ENCODE results near the gene NCAPD2. TPM values are rescaled to one million over a fixed set of nuclear protein-coding genes. Genes with fewer than 3 reads are reported as not detected.

NCAPD2 gene
- total RNA-seq, 1 experiment from 2014 or later, result 266 TPM

DNA sequence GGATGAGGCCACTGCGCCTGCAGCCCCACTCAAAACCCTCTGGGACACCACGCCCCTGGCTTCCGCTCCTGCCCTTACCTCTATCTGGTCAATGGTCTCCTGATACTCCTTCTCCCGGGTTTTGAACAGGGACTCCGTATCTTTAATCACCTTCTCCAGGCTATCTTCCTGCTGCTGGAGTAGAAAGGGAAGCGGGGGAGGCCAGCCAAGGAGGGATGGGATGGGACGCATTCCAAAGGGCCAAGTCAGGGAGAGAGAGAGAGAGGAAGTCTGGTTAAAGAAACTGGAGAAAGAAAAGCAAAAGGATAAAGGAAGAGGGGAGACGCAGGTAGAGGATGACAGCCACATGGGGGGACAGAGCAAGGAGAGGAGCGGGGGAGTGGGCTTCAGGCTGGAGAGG lies 54.1 kb downstream of the NCAPD2 start:
- TF ChIP-seq EZH2 (IDR thresholded peaks at IDR 0.05; ENCODE audit: low read depth), result no peak
- TF ChIP-seq, protein P1, sequence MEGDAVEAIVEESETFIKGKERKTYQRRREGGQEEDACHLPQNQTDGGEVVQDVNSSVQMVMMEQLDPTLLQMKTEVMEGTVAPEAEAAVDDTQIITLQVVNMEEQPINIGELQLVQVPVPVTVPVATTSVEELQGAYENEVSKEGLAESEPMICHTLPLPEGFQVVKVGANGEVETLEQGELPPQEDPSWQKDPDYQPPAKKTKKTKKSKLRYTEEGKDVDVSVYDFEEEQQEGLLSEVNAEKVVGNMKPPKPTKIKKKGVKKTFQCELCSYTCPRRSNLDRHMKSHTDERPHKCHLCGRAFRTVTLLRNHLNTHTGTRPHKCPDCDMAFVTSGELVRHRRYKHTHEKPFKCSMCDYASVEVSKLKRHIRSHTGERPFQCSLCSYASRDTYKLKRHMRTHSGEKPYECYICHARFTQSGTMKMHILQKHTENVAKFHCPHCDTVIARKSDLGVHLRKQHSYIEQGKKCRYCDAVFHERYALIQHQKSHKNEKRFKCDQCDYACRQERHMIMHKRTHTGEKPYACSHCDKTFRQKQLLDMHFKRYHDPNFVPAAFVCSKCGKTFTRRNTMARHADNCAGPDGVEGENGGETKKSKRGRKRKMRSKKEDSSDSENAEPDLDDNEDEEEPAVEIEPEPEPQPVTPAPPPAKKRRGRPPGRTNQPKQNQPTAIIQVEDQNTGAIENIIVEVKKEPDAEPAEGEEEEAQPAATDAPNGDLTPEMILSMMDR (conservative IDR thresholded peaks at IDR 0.05), result no peak
- ChIA-PET CTCF (no interaction called here), POLR2A (ENCODE audit: unreplicated experiment) (interaction anchor here (0.7 to 1.0 kb wide), 2 partner anchors 10 to 12 kb away, joined by 3 to 4 read pairs; no protein-coding TSS in a partner anchor)
- Histone ChIP-seq H3F3A (ENCODE audit: insufficient read depth, low read depth) (peaks cover 2% of the 10 kb centered on the region; the same call in 1 of the 2 replicates), H4K20me1 (ENCODE audit: insufficient read depth) (no peaks in the 10 kb centered on the region), H3K79me2 (ENCODE audit: low read depth) (no peaks in the 10 kb centered on the region), H3K9me2 (ENCODE audit: insufficient read depth) (no peaks in the 10 kb centered on the region), H3K4me1 (replicated peaks; ENCODE audit: insufficient read depth) (no peaks in the 10 kb centered on the region), H2AFZ (no peak overlapping the region), H3K27me3 (ENCODE audit: insufficient read depth, low read depth) (no peaks in the 10 kb centered on the region), H3K36me3 (ENCODE audit: low read depth) (no peaks in the 10 kb centered on the region), H3K4me3 (no peak overlapping the region), H3K4me2 (no peak overlapping the region), H3K9me3 (ENCODE audit: insufficient read depth, low read depth) (no peaks in the 10 kb centered on the region), H3K27ac (no peak overlapping the region)
- no TSS peak for BruUV-seq (replicated peaks)
- peak in 1 of 2 experiments; percentile 63 for DNase-seq
- intact Hi-C loops (cut with micrococcal nuclease; ENCODE audit: unreplicated experiment), result no loop called here

DNA sequence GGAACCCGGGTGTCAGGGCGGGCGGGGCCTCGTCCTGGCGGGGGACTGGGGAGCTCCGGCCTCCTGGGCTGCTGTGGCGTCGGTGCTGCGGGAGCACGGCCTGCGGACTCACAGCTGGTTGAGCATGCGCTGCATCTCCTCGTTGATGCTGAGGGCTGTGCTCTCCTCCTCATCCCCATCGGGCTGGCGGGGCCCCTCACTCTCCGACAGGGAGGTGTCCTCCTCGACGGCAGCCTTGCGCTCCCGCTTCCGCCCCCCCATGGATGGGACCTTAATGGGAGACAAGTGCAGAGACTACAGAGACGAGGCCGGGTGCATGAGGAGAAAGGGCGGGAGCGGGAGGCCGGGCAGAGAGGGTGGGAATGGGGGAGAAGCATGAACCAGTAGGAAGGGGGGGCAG lies 54.7 kb downstream of the NCAPD2 start:
- POLR2A ChIA-PET (ENCODE audit: unreplicated experiment), result interaction anchor here (0.5 to 0.6 kb wide), 2 partner anchors 38 to 246 kb away, joined by 6 to 27 read pairs; no protein-coding TSS in a partner anchor
- H3K27ac ChIP-seq, result no peak overlapping the region
- TF ChIP-seq, protein P1 (conservative IDR thresholded peaks at IDR 0.05), result no peak
- TF ChIP-seq EZH2 (IDR thresholded peaks at IDR 0.05; ENCODE audit: low read depth), result no peak
- CTCF ChIA-PET, result no interaction called here
- H4K20me1 ChIP-seq (ENCODE audit: insufficient read depth), result no peaks in the 10 kb centered on the region
- BruUV-seq (replicated peaks), result no TSS peak
- no peaks in the 10 kb centered on the region for H3K9me2 ChIP-seq (ENCODE audit: insufficient read depth)
- H3K4me2 ChIP-seq, result no peak overlapping the region
- H3K4me3 ChIP-seq, result no peak overlapping the region
- H3K79me2 ChIP-seq (ENCODE audit: low read depth), result no peaks in the 10 kb centered on the region
- H3K27me3 ChIP-seq (ENCODE audit: insufficient read depth, low read depth), result no peaks in the 10 kb centered on the region
- H3F3A ChIP-seq (ENCODE audit: insufficient read depth, low read depth), result peaks cover 8% of the 10 kb centered on the region; the same call in 1 of the 2 replicates
- no peak overlapping the region for H2AFZ ChIP-seq
- no peak for DNase-seq
- H3K9me3 ChIP-seq (ENCODE audit: insufficient read depth, low read depth), result no peaks in the 10 kb centered on the region
- H3K4me1 ChIP-seq (replicated peaks; ENCODE audit: insufficient read depth), result no peaks in the 10 kb centered on the region
- intact Hi-C loops (cut with micrococcal nuclease; ENCODE audit: unreplicated experiment), result no loop called here
- H3K36me3 ChIP-seq (ENCODE audit: low read depth), result no peaks in the 10 kb centered on the region

DNA sequence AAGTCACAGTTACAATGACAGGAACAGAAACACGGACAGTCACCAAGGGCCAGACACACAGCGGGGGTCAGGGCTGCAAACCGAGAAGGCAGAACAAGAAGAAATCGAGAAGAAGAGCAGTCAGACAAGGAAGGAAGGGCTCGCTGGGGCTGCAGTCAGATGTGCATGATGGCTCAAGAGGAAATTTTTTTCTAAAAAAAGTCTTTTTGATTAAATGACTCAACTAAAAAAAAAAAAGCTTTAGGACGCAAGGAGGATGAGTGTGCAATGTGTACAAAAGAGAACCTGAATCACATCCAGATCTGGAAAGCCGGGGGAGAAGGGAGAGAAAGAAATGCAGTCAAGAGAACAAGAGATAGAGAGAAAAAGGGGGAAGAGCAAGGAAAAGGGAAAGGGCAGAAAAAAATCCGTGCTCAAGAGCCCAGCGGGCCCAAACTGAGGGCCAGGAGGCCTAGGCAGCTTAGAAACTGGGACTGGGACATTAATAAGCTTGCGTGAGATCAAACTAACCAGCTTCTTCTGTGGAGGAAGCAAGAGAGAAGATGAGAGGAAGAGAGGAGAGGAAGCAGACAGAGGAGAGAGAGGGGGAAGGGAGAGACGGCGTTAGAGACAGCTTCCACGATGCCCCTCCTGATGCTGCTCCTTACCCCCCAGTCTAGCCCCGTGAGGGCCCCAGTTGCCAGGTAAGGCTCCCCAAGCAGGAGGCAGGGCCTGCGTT lies 55.2 kb downstream of the NCAPD2 start:
- no peak for DNase-seq
- Histone ChIP-seq H3K27ac (no peak overlapping the region), H2AFZ (no peak overlapping the region), H3K9me3 (ENCODE audit: insufficient read depth, low read depth) (no peaks in the 10 kb centered on the region), H3K4me1 (replicated peaks; ENCODE audit: insufficient read depth) (no peaks in the 10 kb centered on the region), H3K27me3 (ENCODE audit: insufficient read depth, low read depth) (no peaks in the 10 kb centered on the region), H3K36me3 (ENCODE audit: low read depth) (no peaks in the 10 kb centered on the region), H3K4me2 (no peak overlapping the region), H3K9me2 (ENCODE audit: insufficient read depth) (no peaks in the 10 kb centered on the region), H3K79me2 (ENCODE audit: low read depth) (no peaks in the 10 kb centered on the region), H4K20me1 (ENCODE audit: insufficient read depth) (no peaks in the 10 kb centered on the region), H3F3A (ENCODE audit: insufficient read depth, low read depth) (peaks cover 8% of the 10 kb centered on the region; the same call in 1 of the 2 replicates), H3K4me3 (no peak overlapping the region)
- BruUV-seq (replicated peaks), result no TSS peak
- TF ChIP-seq, protein P1 (conservative IDR thresholded peaks at IDR 0.05), result no peak
- no peak for TF ChIP-seq EZH2 (IDR thresholded peaks at IDR 0.05; ENCODE audit: low read depth)
- CTCF ChIA-PET, result no interaction called here
- POLR2A ChIA-PET (ENCODE audit: unreplicated experiment), result interaction anchor here (0.5 to 0.7 kb wide), 3 partner anchors 39 to 246 kb away, joined by 6 to 27 read pairs (median 15); no protein-coding TSS in a partner anchor
- intact Hi-C loops (cut with micrococcal nuclease; ENCODE audit: unreplicated experiment), result no loop called here
